Embryonic facial prominence (tissue), 1 donor: ENCODE results near the gene CHRNA7.
"Not testable (repeated sequence)": the region's sequence is repeated elsewhere in the genome, so short reads cannot be mapped to it uniquely, and the experiment has no call there.

Experiments used
- DNase-seq: peaks from one replicate; pipeline ENCODE4 v3.0.0-alpha.2; 2016; ENCODE audit errors: extremely low spot score

Gene CHRNA7

DNA sequence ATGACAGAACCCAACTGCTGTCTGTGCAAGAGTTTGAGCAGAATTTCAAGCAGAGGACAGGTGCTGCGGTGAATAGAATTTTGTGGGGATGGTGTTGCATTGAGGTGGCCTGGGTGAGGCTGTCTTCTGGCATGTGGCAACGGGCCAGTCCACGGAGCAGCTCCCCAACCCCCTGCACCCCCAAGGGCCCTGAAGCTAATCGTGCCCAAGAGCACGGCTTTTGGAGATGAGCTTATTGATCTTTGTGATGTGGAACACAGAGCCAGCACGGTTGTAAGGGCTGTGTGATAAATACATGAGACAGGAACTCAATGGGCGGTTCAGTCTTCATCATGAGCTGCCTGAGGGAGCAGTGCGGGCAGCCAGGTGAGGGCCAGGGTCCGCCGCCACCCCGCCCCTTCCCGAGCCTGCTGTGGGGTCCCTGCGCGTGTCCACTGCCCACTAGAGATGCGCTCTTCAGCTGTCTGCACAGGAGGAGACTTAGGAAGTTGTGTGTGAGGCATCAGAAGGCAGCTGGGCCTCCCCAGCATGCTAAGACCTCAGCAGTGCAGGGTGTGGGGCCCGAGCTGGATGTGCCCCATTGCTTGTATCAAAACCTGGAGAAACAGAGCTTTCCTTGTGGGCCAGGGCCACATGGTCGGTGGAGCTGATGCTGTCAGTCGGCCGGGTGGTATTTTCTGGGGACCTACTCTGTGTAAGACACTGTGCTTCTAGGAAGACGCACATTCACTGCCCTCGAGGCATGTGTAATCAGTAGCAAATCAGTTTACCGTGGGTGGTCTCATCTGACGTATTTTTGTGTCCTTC is 90.5 kb downstream of the CHRNA7 start:
- no peak for DNase-seq

DNA sequence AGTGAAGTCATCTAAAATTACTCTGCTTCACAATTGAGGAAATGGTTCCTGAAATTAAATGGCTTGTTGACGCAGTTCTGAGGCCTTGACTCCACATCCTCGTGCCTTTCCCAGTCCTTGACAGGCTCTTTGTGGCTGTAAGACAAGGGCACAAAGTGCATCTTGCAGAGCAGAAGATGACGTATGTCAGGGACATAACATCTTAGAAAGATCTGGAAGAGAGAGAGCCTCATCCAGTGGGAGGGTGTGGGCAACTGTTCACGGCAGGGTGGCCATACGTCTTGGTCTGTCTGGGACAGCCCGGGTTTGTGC is 91.0 kb downstream of the CHRNA7 start:
- no peak for DNase-seq

DNA sequence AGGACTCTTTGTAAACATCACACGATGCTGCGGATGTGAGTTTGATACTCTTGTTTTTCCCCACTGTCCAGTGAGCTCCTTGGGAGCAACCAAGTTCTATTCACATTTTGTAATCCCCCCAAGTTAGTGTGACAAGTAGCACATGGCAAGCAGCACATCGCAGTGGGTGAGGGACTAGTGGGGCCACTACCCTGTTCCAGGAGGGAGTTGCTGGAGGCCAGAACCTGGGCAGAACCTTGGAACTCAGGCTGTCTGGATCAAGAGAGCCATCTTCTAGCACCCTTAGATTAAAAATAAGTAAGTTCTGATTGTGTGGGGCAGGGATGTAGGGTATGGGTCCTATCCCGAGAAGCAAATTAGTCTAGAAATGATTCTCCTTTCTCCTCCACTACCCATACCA is 91.7 kb downstream of the CHRNA7 start:
- DNase-seq: no peak

DNA sequence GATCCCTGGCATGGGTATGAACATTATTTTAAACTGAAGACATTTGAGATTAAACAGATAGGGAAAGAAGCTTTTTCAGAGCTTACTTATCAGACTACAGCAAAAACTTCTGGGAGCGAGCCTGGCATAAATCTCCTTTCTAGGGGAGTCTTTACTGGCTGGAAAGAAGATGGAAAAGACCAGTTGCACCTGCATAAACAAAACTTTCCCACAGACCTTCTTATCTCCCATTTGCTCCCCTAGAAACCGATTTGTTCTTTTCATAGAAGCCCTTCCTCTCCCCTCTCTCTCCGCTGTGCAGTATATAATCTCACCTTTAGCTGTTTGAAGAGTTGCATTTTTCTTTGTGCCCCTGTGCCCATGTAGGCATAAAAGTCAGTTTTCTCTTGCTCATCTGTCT is 93.2 kb downstream of the CHRNA7 start:
- no peak for DNase-seq

DNA sequence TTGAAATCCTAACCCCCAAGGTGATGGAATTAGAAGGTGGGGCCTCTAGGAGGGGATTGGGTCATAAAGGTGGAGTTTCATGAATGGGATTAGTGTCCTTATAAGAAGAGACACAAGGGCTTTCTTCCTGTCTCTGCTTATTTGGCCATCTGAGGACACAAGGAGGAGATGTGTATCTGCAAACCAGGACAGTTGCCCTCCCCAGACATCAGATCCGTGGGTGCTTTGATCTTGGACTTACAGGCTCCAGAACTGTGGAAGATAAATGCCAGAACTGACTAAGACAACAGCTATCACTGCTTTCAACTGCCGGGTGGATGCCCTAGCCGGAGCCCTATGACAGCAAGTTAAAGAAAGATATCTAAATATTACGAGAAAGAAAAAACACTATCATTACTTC is 94.4 kb downstream of the CHRNA7 start:
- no peak for DNase-seq

DNA sequence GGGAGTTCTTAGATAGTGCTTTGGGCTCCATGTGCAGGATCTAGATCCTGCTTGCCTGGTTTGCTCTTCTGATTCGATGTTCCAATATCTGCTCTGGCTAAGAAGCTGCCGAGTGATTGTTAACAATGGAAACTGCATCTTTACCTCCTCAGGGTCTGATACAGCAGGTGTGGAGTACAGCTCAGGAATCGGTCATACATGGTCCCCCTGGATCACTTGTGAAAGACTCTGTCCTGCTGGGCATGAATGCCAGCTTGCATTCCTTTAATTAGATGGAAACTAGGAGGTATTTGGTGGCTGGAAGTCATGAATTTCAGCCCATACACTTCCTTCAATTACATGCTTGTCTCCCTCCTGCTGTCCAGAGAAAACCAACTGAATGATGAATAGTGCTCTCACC is 95.3 kb downstream of the CHRNA7 start:
- DNase-seq: no peak

DNA sequence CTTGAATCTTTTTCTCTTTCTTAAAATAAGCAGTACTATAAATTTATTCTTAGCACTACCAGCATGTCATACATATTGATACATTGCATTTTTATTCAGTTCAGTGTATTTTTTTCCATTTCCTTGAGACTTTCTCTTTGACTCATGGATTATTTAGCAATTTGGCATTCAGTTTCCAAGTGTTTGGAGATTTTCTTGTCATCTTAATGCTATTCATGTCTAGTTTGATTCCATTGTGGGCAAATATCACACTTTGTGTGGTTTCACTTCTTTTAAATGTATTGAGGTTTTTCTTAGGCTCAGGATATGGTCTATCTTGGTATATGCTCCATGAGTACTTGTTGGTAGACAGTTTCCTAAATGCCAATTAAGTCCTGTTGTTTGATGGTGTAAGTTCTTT is 99.5 kb downstream of the CHRNA7 start:
- DNase-seq: no peak

DNA sequence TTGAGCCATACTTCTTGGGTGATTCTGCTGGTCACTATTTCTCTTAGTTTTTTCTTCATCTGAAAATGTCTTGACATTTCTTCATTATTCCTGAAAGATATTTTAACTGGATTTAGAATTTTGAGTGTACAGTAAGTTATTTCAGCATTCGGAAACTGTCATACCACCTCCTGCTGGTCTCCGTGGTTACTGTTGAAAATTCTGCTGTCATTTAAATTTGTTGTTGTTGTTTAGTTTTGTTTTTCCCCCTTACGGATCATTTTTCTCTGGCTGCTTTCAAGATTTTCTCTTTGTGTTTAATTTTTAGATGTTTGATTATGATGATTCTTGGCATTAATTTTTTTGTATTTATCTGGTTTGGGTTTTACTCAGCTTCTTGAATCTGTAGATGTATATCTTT is 100.5 kb downstream of the CHRNA7 start:
- DNase-seq: no peak

DNA sequence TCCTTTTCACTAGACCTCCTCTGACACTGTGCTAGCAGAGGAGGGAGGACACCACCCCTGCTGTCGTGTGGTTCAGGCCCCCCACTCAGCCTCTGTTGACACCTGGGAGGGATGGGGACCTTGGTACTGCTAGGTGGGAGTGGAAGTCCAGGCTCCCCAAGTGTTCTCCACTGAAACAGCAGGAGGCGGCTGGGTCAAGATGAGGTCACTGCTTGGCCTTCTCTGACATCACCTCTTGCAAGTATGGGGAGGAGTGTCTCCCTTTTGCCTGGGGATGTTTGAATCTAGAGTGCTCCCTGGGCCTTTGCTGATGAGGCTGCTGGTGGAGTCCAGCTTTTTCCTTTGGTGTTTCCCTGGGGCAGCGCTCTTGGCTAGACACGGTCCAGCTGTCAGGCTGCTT is 101.5 kb downstream of the CHRNA7 start:
- no peak for DNase-seq

DNA sequence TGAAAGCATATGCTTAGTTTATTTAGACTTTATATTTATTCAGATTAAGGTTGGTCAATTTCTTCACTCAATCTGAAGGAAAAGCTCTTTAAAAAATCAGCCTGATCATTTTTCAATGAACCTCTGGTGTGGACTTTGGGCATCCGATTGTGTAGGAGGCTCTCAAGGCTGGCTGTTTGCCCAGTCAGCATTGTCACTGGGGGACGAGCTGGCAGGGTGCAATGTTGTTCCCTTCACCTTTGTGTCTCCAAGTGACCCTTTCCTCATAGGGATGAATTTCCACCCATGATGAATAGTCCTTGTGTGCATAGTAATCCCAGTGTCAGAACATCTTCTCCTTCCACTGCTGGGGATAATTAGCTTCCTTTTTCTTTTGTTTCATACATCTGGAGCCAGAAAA is 102.5 kb downstream of the CHRNA7 start:
- DNase-seq: no peak

DNA sequence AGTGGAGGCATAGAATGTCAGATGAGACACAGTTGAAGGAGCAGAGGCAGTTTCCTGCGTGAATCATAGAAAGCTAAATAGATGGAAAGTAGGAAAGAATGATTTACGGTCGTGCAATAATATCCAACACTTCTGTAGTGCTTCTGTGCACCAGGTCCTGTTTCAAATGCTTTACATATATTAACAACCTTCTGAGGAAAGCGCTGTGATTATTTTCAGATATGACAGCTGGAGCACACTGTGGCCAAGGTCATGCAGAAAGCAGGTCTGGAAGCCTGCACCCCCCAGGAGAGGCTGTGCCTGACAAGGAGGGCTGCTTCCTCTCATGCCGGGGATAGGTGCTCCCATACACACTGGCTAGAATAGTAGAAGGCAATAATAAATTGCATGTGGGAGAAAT is 104.5 kb downstream of the CHRNA7 start:
- no peak for DNase-seq

DNA sequence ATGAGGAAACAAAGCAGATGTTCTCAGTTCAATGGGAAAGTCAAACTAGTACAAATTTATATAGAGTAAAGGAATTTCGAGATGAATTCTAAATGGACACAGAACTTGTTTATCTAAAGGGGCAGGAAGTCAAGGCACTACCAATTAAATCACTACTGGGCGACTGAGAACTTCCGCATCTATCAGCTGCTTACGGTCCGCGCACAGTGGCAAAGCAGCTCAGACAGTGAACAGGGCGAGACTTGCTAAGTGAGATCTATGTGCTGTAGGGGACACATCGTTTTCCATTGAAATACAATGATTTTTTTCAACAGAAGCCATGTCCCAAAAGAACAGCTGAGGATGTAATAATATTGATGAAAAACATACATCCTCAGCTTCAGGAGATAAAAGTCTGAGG is 105.0 kb downstream of the CHRNA7 start:
- no peak for DNase-seq

DNA sequence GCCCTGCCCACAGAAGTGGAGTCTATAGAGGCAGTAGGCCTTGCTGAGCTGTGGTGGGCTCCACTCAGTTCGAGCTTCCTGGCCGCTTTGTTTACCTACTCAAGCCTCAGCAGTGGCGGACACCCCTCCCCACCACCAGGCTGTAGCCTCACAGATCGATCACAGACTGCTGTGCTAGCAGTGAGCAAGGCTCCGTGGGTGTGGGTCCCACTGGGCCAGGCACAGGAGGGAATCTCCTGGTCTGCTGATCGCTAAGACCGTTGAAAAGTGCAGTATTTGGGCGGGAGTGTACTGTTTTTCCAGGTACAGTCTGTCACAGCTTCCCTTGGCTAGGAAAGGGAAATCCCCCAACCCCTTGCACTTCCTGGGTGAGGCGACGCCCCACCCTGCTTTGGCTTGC is 115.2 kb downstream of the CHRNA7 start:
- DNase-seq: not testable (repeated sequence)

DNA sequence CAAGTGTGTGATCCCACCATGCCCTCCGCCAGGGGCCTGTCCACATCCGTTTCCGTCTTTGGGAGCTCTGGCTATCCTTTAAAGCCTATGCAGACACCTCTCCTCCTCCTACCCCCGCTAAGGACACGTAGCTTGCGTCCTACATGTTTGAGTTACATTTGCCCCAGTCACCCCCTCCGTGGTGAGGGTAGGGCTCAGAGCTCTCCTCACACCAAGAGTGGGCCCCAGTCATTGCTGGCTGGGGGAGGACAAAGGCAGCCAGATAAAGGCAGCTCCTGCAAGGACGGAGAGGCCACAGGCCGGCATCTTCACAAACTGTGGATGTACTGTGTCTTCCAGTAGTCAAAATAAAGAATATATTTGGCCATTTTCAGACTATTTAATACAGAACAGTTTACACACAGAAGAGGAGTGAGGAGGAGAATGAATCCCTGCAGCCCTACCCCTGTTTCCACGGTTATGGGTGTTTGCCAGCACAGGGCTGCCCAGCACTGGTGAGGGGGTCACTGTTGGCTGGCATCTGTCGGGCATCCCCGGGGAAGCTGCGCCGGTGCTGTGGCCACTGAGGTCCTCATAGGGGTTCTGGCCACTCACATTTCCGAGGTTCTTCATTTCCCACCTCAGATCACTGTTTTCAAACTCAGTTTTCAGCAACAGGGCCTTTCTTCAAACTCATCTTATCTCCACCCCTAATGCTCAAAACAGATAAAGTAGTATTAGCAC is 118.7 kb downstream of the CHRNA7 start:
- no peak for DNase-seq

DNA sequence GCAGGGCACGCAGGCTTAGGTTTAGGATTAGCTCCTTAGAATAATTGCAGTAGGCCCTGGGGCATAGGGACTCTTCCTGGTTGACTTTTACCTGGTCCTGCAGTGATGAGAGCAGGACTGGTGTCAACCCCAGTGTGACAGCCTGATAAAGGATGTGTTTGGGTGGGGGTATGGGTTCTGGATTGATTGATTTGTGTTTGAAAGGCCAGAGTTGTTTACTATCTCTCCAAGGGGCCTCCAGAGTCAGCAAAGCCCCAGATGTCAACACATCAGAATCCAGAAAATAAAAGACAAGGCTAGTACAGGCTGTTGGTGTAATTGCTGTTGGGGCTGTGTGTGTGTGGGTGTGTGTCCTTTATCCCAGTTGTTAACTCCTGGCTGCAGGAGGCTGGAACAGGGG is 122.3 kb downstream of the CHRNA7 start:
- no peak for DNase-seq

DNA sequence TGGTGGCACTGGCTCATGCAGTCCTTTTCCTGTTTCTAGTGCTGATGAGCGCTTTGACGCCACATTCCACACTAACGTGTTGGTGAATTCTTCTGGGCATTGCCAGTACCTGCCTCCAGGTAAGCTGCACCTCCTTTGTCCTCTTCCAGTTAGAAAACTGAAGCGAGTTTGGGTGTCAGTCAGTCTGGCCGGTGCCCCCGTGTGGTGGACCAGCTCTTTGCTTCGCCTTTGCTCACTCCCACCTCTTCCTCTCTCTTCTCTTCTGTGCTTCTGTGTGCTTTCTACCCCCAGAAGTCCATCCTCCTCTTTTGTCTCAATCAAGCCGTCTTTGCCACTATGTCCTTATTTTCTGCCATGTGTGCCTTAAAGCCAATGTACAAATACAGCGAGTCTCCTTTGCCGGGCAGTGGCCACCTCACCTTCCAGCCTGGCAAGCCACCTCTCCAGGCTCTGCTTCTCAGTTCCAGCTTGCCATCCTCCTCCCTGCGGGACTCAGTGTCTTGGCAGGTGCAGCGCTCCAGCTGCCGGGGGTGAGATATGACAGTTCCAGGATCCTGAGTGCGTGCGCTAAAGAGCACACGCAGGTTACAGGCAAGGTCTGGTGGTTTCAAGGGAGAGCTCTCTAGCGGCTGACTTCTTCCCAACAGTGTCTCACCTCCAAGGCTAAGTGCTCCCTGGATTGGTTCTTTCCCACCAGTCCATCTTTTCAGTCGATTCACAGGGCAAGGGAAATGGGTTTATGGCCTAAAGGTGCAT is 123.7 kb downstream of the CHRNA7 start:
- not testable (repeated sequence) for DNase-seq

DNA sequence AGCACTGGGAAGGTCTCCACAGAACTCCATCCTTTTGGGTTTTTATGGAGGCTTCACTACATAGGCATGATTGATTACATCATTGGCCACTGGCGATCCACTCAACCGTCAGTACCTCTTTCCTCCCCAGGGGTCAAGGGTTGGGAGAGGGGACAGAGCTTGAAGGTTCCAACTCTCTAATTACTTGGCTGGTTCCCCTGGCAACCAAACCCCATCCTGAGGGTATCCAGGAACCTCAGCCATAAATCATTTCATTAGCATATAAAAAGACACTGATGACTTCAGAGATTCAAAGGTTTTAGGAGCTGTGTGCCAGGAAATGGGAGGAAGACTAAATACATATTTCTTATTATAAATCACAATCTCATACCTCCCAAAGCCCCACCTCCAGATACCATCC is 131.8 kb downstream of the CHRNA7 start:
- DNase-seq: not testable (repeated sequence)

DNA sequence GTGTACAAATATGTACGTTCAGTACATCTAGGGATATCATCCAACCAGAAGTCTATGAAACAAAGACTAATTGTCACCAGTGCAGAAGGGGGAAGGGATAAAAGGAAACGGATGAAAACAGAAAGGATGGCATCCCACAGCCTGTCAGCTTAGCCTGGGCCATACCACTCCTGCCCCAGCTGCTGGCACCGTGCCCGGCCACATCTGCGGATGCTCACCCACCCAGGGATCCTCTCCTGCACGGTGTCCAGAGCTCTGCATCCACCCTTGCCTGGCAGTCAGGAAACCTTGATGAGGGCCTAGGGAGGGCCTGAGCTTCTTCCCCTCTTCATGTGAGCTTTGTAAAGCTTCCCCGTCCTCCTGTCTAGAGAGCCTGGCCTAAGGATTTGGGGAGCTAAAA is 133.8 kb downstream of the CHRNA7 start:
- DNase-seq: not testable (repeated sequence)

DNA sequence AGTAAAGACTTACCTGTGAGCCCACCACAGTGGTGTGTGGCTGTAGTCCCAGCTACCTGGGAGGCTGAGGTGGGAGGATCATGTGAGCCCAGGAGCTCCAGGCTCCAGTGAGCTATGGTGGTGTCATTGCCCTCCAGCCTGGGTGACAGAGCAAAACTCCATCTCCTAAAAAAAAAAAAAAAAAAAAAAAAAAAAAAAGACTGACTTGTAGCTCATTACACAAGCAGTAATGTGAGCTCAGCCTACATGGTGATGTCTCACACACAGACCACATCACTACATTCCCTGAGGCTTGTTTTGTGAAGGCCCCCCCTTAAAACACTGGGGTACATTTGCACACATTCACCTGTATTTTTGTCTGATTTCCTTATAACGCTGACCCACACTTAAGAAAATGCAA is 134.4 kb downstream of the CHRNA7 start:
- not testable (repeated sequence) for DNase-seq

DNA sequence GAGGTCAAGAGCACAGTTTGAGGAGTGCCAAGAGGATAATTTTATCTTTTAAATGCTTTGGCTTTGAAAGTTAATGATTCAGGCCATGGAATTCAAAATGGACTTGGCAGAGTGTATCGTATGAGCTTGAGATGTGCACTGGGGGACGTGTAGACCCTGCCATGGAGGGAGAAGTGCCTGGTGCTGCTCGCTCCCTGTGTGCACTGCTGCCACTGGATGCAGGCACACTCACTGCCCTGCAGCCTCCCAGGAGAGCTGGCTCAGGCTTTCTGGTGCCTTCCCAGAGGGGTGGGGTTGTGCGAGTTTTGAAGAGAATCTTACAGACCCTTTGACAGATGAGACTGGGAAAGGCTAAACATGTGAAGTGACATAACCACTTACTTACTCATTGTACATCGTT is 135.5 kb downstream of the CHRNA7 start:
- not testable (repeated sequence) for DNase-seq

DNA sequence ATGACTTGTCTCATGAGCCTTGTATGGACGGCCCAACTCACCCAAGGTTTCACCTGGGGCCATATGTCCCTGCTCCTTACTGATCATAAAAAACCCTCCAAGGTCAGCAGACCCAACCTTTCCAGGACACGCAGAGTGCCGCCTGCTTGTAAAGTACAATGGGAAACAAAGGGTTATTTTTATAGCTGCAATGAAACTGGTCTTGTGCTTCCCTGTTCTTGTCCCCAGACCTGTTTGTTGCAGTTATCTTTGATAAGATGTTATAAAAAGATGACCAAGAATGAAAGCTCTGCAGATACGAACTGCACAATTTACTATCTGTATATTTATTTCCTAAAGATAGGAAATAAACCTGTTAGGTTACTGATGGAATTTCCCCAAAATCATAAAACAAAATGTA is 136.0 kb downstream of the CHRNA7 start:
- not testable (repeated sequence) for DNase-seq

DNA sequence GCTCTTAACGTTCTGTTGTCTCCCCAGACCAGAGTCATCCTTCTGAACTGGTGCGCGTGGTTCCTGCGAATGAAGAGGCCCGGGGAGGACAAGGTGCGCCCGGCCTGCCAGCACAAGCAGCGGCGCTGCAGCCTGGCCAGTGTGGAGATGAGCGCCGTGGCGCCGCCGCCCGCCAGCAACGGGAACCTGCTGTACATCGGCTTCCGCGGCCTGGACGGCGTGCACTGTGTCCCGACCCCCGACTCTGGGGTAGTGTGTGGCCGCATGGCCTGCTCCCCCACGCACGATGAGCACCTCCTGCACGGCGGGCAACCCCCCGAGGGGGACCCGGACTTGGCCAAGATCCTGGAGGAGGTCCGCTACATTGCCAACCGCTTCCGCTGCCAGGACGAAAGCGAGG is 137.6 kb downstream of the CHRNA7 start:
- not testable (repeated sequence) for DNase-seq

DNA sequence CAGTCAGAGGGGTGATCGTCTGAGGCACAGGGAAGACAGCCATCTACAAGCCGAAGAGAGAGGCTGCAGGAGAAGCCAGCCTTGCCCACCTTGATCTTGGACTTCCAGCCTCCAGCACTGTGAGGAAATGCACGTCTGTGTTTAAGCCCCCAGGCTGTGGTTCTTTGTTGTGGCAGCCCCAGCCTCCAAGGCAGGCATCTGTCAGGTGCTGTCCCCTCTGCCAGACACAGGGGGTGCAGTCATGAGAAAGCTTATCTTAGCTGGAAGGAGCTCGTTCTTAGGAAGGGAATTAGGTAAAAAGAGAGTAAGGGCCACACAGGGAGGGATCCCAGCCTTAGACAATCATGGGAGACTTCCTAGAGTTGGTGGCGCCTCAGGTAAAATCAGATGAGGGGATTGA is 150.3 kb downstream of the CHRNA7 start:
- not testable (repeated sequence) for DNase-seq
